Activated CD8-positive, alpha-beta memory T cell treated with anti-CD3 and anti-CD28 coated beads, Interleukin-2, amount 50 U/mL, for 4 hours (primary cell): Measurements from ENCODE around the gene RET.

Experiments
- DNase-seq: peaks from one replicate; pipeline ENCODE4 v3.0.0-alpha.2; 2020

The RET gene

GRCh38 chr10:43044961-43045621 is 31.8 kb upstream of the RET start:
- DNase-seq: no peak

GRCh38 chr10:43045631-43046287 is 31.1 kb upstream of the RET start:
- no peak for DNase-seq

DNA sequence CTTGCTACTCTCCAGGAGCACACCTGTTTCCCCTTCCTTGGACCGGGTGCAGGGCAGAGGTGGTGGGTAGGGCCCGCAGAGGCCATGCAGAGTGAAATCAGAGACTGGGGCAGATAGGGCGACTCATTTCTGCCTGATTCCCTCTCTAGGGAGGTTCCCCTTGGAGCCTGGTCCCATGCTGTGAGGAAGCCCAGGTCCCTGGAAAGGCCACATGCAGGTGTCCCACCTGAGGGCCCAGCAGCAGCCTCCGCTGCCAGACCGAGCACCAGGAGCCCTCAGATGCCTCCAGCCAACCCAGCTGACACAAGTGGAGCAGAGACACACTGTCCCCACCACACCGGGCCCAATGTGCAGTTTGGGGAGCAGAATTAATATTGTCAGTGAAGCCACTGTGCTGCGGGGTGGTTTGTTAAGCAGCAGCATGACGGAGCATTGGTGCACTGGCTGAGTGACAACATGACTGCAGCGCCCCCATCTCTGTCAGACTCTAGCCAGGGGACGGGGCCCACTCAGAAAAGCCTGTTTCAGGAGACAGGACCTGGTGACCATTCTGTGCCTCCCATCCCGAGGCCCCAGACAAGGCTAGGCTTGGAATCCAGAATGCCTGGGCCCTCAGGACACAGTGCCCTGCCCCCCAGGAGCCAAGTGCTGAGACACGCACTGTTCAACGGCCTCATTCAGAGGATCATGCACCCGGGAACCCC is 30.4 kb upstream of the RET start:
- no peak for DNase-seq

GRCh38 chr10:43047288-43047970 is 29.4 kb upstream of the RET start:
- no peak for DNase-seq

GRCh38 chr10:43048301-43049051 is 28.4 kb upstream of the RET start:
- DNase-seq: no peak

- no peak for DNase-seq
Measured at GRCh38 chr10:43049081-43049551, 27.8 kb upstream of the RET start.

- no peak for DNase-seq
Measured at GRCh38 chr10:43050011-43050410, 26.9 kb upstream of the RET start.

DNA sequence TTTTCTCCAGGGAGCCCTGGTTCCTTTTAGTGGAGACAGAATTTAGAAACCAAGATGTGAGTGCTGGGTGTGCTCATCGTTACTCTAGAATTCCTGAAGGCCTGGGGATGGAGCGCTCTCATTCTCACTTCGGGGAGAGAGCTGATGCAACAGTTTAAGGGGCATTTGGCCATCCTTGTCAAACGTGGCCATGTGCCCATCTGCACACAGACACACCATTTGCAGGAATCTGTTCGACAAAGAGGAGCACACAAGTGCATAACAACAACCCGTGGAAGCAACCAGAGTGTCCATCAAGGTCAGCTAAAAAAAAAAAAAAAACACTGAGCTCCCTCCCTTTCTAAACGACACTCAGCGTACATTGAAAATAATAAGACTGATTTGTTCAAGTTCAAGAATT is 23.0 kb upstream of the RET start:
- no peak for DNase-seq

DNA sequence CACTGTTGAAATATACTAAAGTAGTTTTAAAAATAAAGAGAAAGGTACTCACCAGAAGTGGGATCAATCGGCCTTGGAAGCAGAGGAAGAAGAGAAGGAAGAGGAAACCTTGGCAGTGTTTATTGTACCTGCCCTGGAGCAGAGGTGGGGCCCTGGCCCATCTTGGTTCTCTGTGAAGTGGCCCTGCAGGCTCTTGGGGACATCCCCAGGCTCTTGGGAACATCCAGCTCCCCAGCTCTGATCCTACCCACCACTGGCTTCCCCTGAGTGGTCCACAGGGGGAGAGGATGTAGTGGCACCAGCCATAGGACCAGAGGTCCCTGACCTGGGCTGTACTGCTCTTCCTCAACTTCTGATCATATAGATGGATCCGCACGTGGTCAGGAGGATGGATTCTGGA is 22.3 kb upstream of the RET start:
- DNase-seq: no peak

- DNase-seq: no peak
Measured at GRCh38 chr10:43055217-43055616, 21.7 kb upstream of the RET start.

- DNase-seq: peak; percentile 8
Measured at GRCh38 chr10:43055991-43056567, 20.8 kb upstream of the RET start.

DNA sequence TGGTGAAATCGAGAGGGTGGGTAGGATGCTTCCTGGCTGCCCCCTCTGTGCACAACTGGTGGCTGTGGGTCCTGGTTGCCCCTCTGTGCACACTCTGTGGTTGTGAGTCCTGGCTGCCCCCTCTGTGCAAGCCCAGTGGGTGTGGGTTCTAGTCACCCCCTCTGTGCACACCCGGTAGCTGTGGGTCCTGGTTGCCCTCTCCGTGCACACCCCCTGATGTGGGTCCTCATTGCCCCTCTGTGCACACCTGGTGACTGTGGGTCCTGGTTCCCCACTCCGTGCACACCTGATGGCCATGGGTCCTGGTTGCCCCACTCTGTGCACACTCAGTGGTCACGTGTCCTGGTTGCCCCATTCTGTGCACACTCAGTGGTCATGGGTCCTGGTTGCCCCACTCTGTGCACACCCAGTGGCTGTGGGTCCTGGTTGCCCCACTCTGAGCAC is 20.3 kb upstream of the RET start:
- peak; percentile 5 for DNase-seq

DNA sequence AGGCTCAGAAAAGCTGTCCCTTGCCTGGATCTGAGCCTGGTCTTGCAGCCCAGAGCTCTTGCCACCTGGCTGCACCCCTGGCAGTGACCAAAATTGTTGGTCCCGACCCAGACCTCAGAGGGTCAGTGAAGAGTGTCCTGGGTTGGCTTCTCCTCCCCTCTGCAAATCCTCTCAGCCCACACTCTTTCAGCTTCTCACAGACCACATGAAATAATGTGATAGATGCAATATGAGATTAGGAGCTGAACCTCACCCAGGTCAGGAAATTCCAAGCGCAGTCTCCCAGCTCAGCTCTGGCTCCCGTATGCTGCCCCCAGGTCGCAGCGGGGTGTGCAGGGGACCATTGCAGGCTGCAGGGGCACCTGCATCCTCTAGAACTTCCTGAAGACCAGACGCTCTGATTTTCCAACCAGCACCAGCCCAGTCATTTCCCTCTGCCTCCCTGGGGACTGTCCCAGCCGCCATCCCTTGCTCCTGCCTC is 19.6 kb upstream of the RET start:
- DNase-seq: no peak

- DNase-seq: peak; percentile 3
Measured at GRCh38 chr10:43057831-43058340, 19.0 kb upstream of the RET start.

DNA sequence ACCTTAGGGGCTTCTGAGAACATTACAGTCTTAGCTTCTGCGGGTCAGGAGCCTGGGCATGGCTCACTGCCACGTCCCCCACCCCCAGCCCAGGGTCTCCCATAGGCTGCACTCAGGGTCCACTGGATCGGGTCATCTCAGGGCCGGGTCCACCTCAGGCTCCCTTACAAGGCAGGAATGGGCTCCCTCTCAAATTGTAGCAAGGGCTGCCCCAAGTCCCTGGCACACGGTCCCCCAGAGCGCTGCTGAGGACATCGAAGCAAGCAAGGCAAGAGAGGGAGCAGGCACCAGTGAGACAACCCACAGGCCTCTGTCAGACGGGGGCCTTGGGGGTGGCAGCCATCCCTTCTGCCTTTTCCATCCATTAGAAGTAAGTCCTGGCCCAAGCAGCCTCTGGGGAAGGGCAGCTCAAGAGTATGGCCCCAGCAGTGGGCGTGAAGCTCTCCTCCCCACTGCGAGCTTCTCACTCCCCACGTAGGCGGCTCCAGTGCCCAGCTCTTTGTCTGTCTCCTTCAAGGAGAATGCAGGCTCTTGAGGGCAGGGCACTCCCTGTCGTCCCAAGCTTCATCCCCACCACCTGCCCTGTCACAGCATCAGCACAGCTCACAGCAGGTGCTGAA is 18.0 kb upstream of the RET start:
- no peak for DNase-seq

GRCh38 chr10:43059336-43059720 is 17.5 kb upstream of the RET start:
- DNase-seq: no peak

DNA sequence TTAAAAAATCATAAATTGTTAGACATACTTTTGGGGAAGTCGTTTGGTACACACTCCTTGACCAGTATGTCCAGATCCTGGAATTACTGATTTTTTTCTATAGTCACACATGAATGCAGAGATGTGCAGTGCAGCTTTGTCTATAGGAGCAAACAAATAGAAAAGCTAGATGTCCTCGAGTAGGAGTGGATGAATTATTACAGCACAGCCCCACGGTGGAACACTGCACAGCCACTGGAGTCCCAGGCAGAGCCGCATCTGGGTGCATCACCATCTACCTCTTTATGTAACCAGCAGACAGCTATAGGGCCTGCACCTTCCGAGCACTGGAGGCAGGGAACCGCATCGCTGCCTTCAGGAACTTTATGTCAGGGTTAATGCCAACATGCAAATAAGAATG is 17.0 kb upstream of the RET start:
- no peak for DNase-seq

- DNase-seq: no peak
Measured at GRCh38 chr10:43060291-43060690, 16.6 kb upstream of the RET start.

GRCh38 chr10:43061331-43061730 is 15.5 kb upstream of the RET start:
- no peak for DNase-seq

DNA sequence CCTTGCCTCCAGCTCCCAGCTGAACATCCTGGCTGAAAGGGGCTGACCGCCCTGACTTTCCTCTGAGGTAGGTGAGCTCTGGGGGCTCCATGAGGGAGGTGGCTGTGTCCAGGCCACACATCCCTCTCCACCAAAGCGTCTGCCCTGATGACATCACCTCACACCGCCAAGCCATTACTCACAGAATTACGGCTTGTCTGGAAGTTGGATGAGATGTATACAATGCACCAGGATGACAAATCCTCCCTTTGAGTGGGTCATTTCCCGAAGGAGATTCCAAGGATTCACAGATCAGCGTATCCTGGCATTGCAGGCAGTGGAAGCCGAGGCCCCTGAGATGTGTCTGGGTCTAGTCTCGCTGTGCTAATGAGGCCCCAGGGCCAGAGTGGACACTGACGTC is 15.1 kb upstream of the RET start:
- no peak for DNase-seq

GRCh38 chr10:43062402-43063160 is 14.3 kb upstream of the RET start:
- no peak for DNase-seq
